H9 (cell line): ENCODE results near the gene TERT. TPM values are rescaled to one million over a fixed set of nuclear protein-coding genes. Genes with fewer than 3 reads are reported as not detected.
"Not testable (repeated sequence)": the region's sequence is repeated elsewhere in the genome, so short reads cannot be mapped to it uniquely, and the experiment has no call there.

Source experiments
- DNase-seq: peaks from one replicate; pipeline ENCODE4 v3.0.0-alpha.2; 2017
- H2AFZ ChIP-seq: one replicate; pipeline ENCODE4 v1.6.1; 2013; ENCODE audit warnings: mild to moderate bottlenecking, low read length, control low read depth, moderate library complexity
- H2AK5ac ChIP-seq: 2 replicates; pipeline ENCODE4 v1.6.1; 2013; ENCODE audit warnings: low read length, control low read depth, mixed read lengths; ENCODE audit not compliant: insufficient read length
- H2BK120ac ChIP-seq: one replicate; pipeline ENCODE4 v1.6.1; 2013; ENCODE audit warnings: low read depth, mild to moderate bottlenecking, low read length, control low read depth, inconsistent platforms; ENCODE audit not compliant: poor library complexity, severe bottlenecking
- H2BK12ac ChIP-seq: 2 replicates; pipeline ENCODE4 v1.6.1; 2013; ENCODE audit warnings: low read length, control low read depth, mixed read lengths, low read depth; ENCODE audit not compliant: insufficient read length
- H2BK15ac ChIP-seq: 2 replicates; pipeline ENCODE4 v1.6.1; 2013; ENCODE audit warnings: low read depth, low read length, control low read depth
- H2BK20ac ChIP-seq: one replicate; pipeline ENCODE4 v1.6.1; 2013; ENCODE audit warnings: low read depth, mild to moderate bottlenecking, low read length, control low read depth, inconsistent platforms; ENCODE audit not compliant: poor library complexity, severe bottlenecking
- H2BK5ac ChIP-seq: 2 replicates; pipeline ENCODE4 v1.6.1; 2013; ENCODE audit warnings: low read length, control low read depth, mixed read lengths; ENCODE audit not compliant: insufficient read length
- H3K14ac ChIP-seq: 2 replicates; pipeline ENCODE4 v1.6.1; 2013; ENCODE audit warnings: low read length, control low read depth; ENCODE audit not compliant: insufficient read depth
- H3K18ac ChIP-seq: 2 replicates; pipeline ENCODE4 v1.6.1; 2013; ENCODE audit warnings: low read depth, mild to moderate bottlenecking, mixed read lengths, low read length, control low read depth; ENCODE audit not compliant: insufficient read length
- H3K23ac ChIP-seq: 2 replicates; pipeline ENCODE4 v1.6.1; 2013; ENCODE audit warnings: low read length, control low read depth, mixed read lengths, low read depth; ENCODE audit not compliant: insufficient read length
- H3K23me2 ChIP-seq: 2 replicates; pipeline ENCODE4 v1.6.1; 2013; ENCODE audit warnings: low read depth, mild to moderate bottlenecking, mixed read lengths, low read length, control low read depth; ENCODE audit not compliant: insufficient read length, poor library complexity, severe bottlenecking
- H3K27ac ChIP-seq: 2 replicates; pipeline ENCODE4 v1.5.1; 2013; ENCODE audit warnings: low read length, control low read depth, mixed read lengths, low read depth; ENCODE audit not compliant: insufficient read length
- H3K27me3 ChIP-seq: 2 replicates; pipeline ENCODE4 v1.6.1; 2013; ENCODE audit warnings: low read length, control low read depth, inconsistent platforms; ENCODE audit not compliant: insufficient read depth
- H3K4ac ChIP-seq: 2 replicates; pipeline ENCODE4 v1.6.1; 2013; ENCODE audit warnings: low read depth, mild to moderate bottlenecking, control low read depth, inconsistent platforms, low read length, moderate library complexity
- H3K4me1 ChIP-seq: 2 replicates; pipeline ENCODE4 v1.6.1; 2013; ENCODE audit warnings: low read length, control low read depth, inconsistent platforms; ENCODE audit not compliant: insufficient read depth
- H3K4me2 ChIP-seq: 2 replicates; pipeline ENCODE4 v1.6.1; 2013; ENCODE audit warnings: low read length, control low read depth, mixed read lengths; ENCODE audit not compliant: insufficient read length, insufficient read depth
- H3K56ac ChIP-seq: 2 replicates; pipeline ENCODE4 v1.6.1; 2013; ENCODE audit warnings: low read depth, mild to moderate bottlenecking, mixed read lengths, low read length, control low read depth; ENCODE audit not compliant: insufficient read length
- H3K79me1 ChIP-seq: 2 replicates; pipeline ENCODE4 v1.6.1; 2013; ENCODE audit warnings: low read depth, mild to moderate bottlenecking, moderate library complexity, low read length, control low read depth, inconsistent platforms; ENCODE audit not compliant: insufficient read depth, poor library complexity, severe bottlenecking
- H3K79me2 ChIP-seq: 2 replicates; pipeline ENCODE4 v1.6.1; 2013; ENCODE audit warnings: low read length, control low read depth, inconsistent platforms; ENCODE audit not compliant: insufficient read depth
- H3K9ac ChIP-seq: 2 replicates; pipeline ENCODE4 v1.6.1; 2013; ENCODE audit warnings: low read length, control low read depth, mixed read lengths; ENCODE audit not compliant: insufficient read length; ENCODE audit errors: extremely low read depth
- H3K9me3 ChIP-seq: one replicate; pipeline ENCODE4 v1.6.1; 2013; ENCODE audit warnings: low read depth, low read length, inconsistent platforms; ENCODE audit not compliant: control insufficient read depth
- H3T11ph ChIP-seq: one replicate; pipeline ENCODE4 v1.6.1; 2013; ENCODE audit warnings: mild to moderate bottlenecking, low read length, control low read depth, inconsistent platforms
- H4K20me1 ChIP-seq: one replicate; pipeline ENCODE4 v1.6.1; 2013; ENCODE audit not compliant: control insufficient read depth, insufficient read length, insufficient read depth
- H4K5ac ChIP-seq: 2 replicates; pipeline ENCODE4 v1.6.1; 2013; ENCODE audit warnings: low read depth, mild to moderate bottlenecking, mixed read lengths, low read length, control low read depth; ENCODE audit not compliant: insufficient read length
- H4K8ac ChIP-seq: replicated peaks from 2 replicates; pipeline ENCODE4 v1.6.1; 2013; ENCODE audit warnings: low read length, control low read depth, mixed read lengths, low read depth; ENCODE audit not compliant: insufficient read length
- H4K91ac ChIP-seq: 2 replicates; pipeline ENCODE4 v1.6.1; 2013; ENCODE audit warnings: low read depth, mild to moderate bottlenecking, moderate library complexity, mixed read lengths, low read length, control low read depth; ENCODE audit not compliant: insufficient read length
- H3K27ac Mint-ChIP-seq, 3 experiments: 2 replicates in 2 of 3; 3 replicates in 1 of 3; pipeline ENCODE4 v1.8.0; 2020 to 2021; ENCODE audit warnings: mixed read lengths in 3 of 3, mild to moderate bottlenecking in 1 of 3, moderate library complexity in 1 of 3
- H3K27me3 Mint-ChIP-seq: 2 replicates; pipeline ENCODE4 v1.8.0; 2021; ENCODE audit warnings: low read depth, mild to moderate bottlenecking, moderate library complexity, mixed read lengths
- H3K36me3 Mint-ChIP-seq, 3 experiments: 2 replicates in 2 of 3; 3 replicates in 1 of 3; pipeline ENCODE4 v1.8.0; 2020 to 2021; ENCODE audit warnings: low read depth in 3 of 3, mixed read lengths in 3 of 3; ENCODE audit not compliant: insufficient read depth in 1 of 3
- H3K4me1 Mint-ChIP-seq, 2 experiments: 2 replicates each; pipeline ENCODE4 v1.8.0; 2020; ENCODE audit warnings: mixed read lengths in 2 of 2
- H3K4me3 Mint-ChIP-seq, 2 experiments: 2 replicates in 1 of 2; 3 replicates in 1 of 2; pipeline ENCODE4 v1.8.0; 2020 to 2021; ENCODE audit warnings: mild to moderate bottlenecking in 2 of 2, mixed read lengths in 2 of 2, moderate library complexity in 1 of 2
- H3K9me3 Mint-ChIP-seq, 2 experiments: 2 replicates in 1 of 2; 3 replicates in 1 of 2; pipeline ENCODE4 v1.8.0; 2020; ENCODE audit warnings: mild to moderate bottlenecking in 2 of 2, mixed read lengths in 2 of 2, moderate library complexity in 1 of 2
- CTCF ChIP-seq: fragments of 200-600 bp; sonication (generic); conservative IDR thresholded peaks from 3 replicates; pipeline ENCODE4 v1.8.0; 2021; ENCODE audit warnings: antibody characterized with exemption, mild to moderate bottlenecking
- WGBS: extraction: QIAGEN DNeasy Blood & Tissue Kit; methylation state at CpG from one replicate; pipeline ENCODE4 v1.1.7; 2013; ENCODE audit warnings: missing lambda C conversion rate, low lambda C conversion rate, mixed read lengths; ENCODE audit not compliant: insufficient read length; ENCODE audit errors: extremely low coverage; 5-methylcytosine and 5-hydroxymethylcytosine counted together
- total RNA-seq: library from RNA; stranded (reverse); gene quantifications from 2 replicates; pipeline ENCODE4 v1.2.1, GENCODE V29; 2021

TERT gene
- total RNA-seq, 1 experiment from 2014 or later, result 15.5 TPM

GRCh38 chr5:1329111-1329579 lies 34.3 kb upstream of the TERT start:
- no peak for DNase-seq
- Histone ChIP-seq H2BK15ac (no peak overlapping the region), H3K18ac (no peak overlapping the region), H2BK20ac (no peak overlapping the region), H4K8ac (no peak overlapping the region), H3K9ac (no peak overlapping the region), H3K27me3 (no peaks in the 10 kb centered on the region), H3K79me1 (no peaks in the 10 kb centered on the region), H2AK5ac (no peak overlapping the region), H2AFZ (no peak overlapping the region), H2BK5ac (no peak overlapping the region), H4K20me1 (no peaks in the 10 kb centered on the region), H3K14ac (no peak overlapping the region), H3K23ac (no peak overlapping the region), H3K79me2 (no peaks in the 10 kb centered on the region), H2BK12ac (no peak overlapping the region), H3K56ac (no peak overlapping the region), H2BK120ac (no peak overlapping the region), H4K5ac (no peak overlapping the region), H3K4me1 (no peaks in the 10 kb centered on the region), H3K9me3 (no peaks in the 10 kb centered on the region), H3K27ac (no peak overlapping the region), H3K4ac (no peak overlapping the region), H3K4me2 (no peak overlapping the region), H3T11ph (no peak overlapping the region), H3K23me2 (no peaks in the 10 kb centered on the region), H4K91ac (no peak overlapping the region)
- H3K27ac Mint-ChIP-seq, result no peak overlapping the region; a peak in 1 of 7 replicates
- peaks cover 5% of the 10 kb centered on the region in 2 experiments; a peak in 2 of 4 replicates for H3K4me1 Mint-ChIP-seq
- no peaks in the 10 kb centered on the region for H3K27me3 Mint-ChIP-seq
- no peak overlapping the region for H3K4me3 Mint-ChIP-seq
- TF ChIP-seq CTCF, result no peak
- H3K36me3 Mint-ChIP-seq, result peaks cover 57 to 82% (median 72%) of the 10 kb centered on the region in 3 experiments
- no CpG with 5 or more reads among the region's 9 CpGs for WGBS
- no peaks in the 10 kb centered on the region; a peak in 2 of 5 replicates for H3K9me3 Mint-ChIP-seq

GRCh38 chr5:1328237-1329110 lies 33.6 kb upstream of the TERT start:
- not testable (repeated sequence) for H2AFZ ChIP-seq, H3K4ac ChIP-seq, H3T11ph ChIP-seq, H3K4me3 Mint-ChIP-seq, H3K79me2 ChIP-seq, DNase-seq, H2BK15ac ChIP-seq, H3K23ac ChIP-seq, H3K56ac ChIP-seq, H2BK12ac ChIP-seq, H2BK5ac ChIP-seq, H3K23me2 ChIP-seq, H2BK120ac ChIP-seq, H3K79me1 ChIP-seq, H3K18ac ChIP-seq, H3K27me3 Mint-ChIP-seq, H4K91ac ChIP-seq, H3K27ac ChIP-seq, H3K4me1 Mint-ChIP-seq, H3K9me3 Mint-ChIP-seq, H4K8ac ChIP-seq, H3K14ac ChIP-seq, H4K20me1 ChIP-seq, H3K9me3 ChIP-seq, H3K4me1 ChIP-seq, H3K27me3 ChIP-seq, H2BK20ac ChIP-seq, H4K5ac ChIP-seq, H3K9ac ChIP-seq, H2AK5ac ChIP-seq, H3K4me2 ChIP-seq
- no CpG with 5 or more reads among the region's 7 CpGs for WGBS
- Mint-ChIP-seq H3K36me3 (peaks cover 54 to 82% (median 72%) of the 10 kb centered on the region in 3 experiments), H3K27ac (peak overlapping the region in 2 of 3 experiments; percentile 57 to 93; a peak in 4 of 7 replicates)
